K562 (cell line): ENCODE results near the gene CCNL1.

Source experiments
- BRF2 ChIP-seq: IDR thresholded peaks from 3 replicates; pipeline ENCODE4 v1.6.1; 2011; ENCODE audit warnings: borderline replicate concordance, mild to moderate bottlenecking; ENCODE audit not compliant: insufficient read length, insufficient read depth
- E2F5 ChIP-seq: sonication (generic); formaldehyde crosslinking; IDR thresholded peaks from 2 replicates; pipeline ENCODE4 v1.8.0; 2022; ENCODE audit warnings: mild to moderate bottlenecking, missing genetic modification reagents
- GTF2A2 ChIP-seq: IDR thresholded peaks from 2 replicates; pipeline ENCODE4 v1.6.1; 2016; ENCODE audit warnings: mild to moderate bottlenecking, missing genetic modification characterization, missing compliant biosample characterization
- NFYB ChIP-seq: IDR thresholded peaks from 2 replicates; pipeline ENCODE4 v1.6.1; 2011; ENCODE audit warnings: mild to moderate bottlenecking, moderate library complexity; ENCODE audit not compliant: insufficient read length; ENCODE audit errors: extremely low read depth
- UBTF ChIP-seq, 2 experiments: IDR thresholded peaks; 2 replicates each; pipeline ENCODE4 v1.6.1; 2012; ENCODE audit warnings: improper control_type of control experiment in 2 of 2, low read depth in 2 of 2, low read length in 2 of 2, borderline replicate concordance in 1 of 2
- ZBTB49 ChIP-seq: sonication (generic); formaldehyde crosslinking; IDR thresholded peaks from 2 replicates; pipeline ENCODE4 v1.8.0; 2022; ENCODE audit warnings: missing genetic modification reagents, mild to moderate bottlenecking, borderline replicate concordance
- ZSCAN29 ChIP-seq: fragments of 450-650 bp; IDR thresholded peaks from 2 replicates; pipeline ENCODE4 v1.6.1; 2017

GRCh38 chr3:157125101-157125500 is 34.8 kb downstream of the CCNL1 start:
- TF ChIP-seq UBTF (IDR thresholded peaks at IDR 0.05; ENCODE audit: borderline replicate concordance in 1 of 2, low read depth in 2 of 2, low read length in 2 of 2) (no peak), GTF2A2 (no peak), BRF2 (no peak), E2F5 (CRISPR knock-in tag) (no peak), ZSCAN29 (no peak), NFYB (no peak), ZBTB49 (CRISPR knock-in tag) (no peak)
